Measurements from ENCODE around the gene STING1.

Gene STING1

GRCh38 chr5:139468421-139468931, 14.1 kb downstream of the STING1 start:
- DNase-seq (ENCODE audit: low read depth): no peak

GRCh38 chr5:139462586-139463276, 19.8 kb downstream of the STING1 start, which contains the start of gene ECSCR:
Gene ECSCR (minus strand): TSS chr5:139462743. CDS start chr5:139462670, 73 bp downstream.
- DNase-seq (ENCODE audit: low read depth): no peak

GRCh38 chr5:139461698-139462097, 20.9 kb downstream of the STING1 start:
- DNase-seq (ENCODE audit: low read depth): peak; percentile 51

GRCh38 chr5:139461176-139461575, 21.4 kb downstream of the STING1 start:
- no peak for DNase-seq (ENCODE audit: low read depth)

- DNase-seq (ENCODE audit: low read depth): no peak
These were observed 22.1 kb downstream of the STING1 start for GRCh38 chr5:139460455-139460854.

GRCh38 chr5:139459451-139459934, 23.1 kb downstream of the STING1 start:
- DNase-seq (ENCODE audit: low read depth): no peak

GRCh38 chr5:139458580-139459407, 23.8 kb downstream of the STING1 start:
- peak; percentile 83 for DNase-seq (ENCODE audit: low read depth)

- DNase-seq (ENCODE audit: low read depth): no peak
These were observed 24.8 kb downstream of the STING1 start for GRCh38 chr5:139457653-139458306.

GRCh38 chr5:139457241-139457640, 25.3 kb downstream of the STING1 start:
- no peak for DNase-seq (ENCODE audit: low read depth)

- DNase-seq (ENCODE audit: low read depth): no peak
These were observed 25.8 kb downstream of the STING1 start for GRCh38 chr5:139456776-139457175.

GRCh38 chr5:139454568-139455290, 27.8 kb downstream of the STING1 start:
- DNase-seq (ENCODE audit: low read depth): no peak

- DNase-seq (ENCODE audit: low read depth): no peak
These were observed 28.6 kb downstream of the STING1 start for GRCh38 chr5:139453683-139454567.

GRCh38 chr5:139451878-139452660, 30.5 kb downstream of the STING1 start:
- DNase-seq (ENCODE audit: low read depth): no peak

- DNase-seq (ENCODE audit: low read depth): no peak
These were observed 31.4 kb downstream of the STING1 start for GRCh38 chr5:139451176-139451575.

- DNase-seq (ENCODE audit: low read depth): peak; percentile 83
These were observed 35.4 kb downstream of the STING1 start for GRCh38 chr5:139446956-139447779.

GRCh38 chr5:139445325-139446170, 37.0 kb downstream of the STING1 start:
- DNase-seq (ENCODE audit: low read depth): no peak

GRCh38 chr5:139443831-139444453, 38.6 kb downstream of the STING1 start:
- DNase-seq (ENCODE audit: low read depth): peak; percentile 47

Data from stromal cell of bone marrow (primary cell).